ENCODE data around the gene SLC48A1. TPM values are rescaled to one million over a fixed set of nuclear protein-coding genes. Genes with fewer than 3 reads are reported as not detected.

The SLC48A1 gene
- total and polyA plus RNA-seq, 4 donors: 16.8 to 31.3 (median 20.7) TPM

- no peaks in the 10 kb centered on the region for H3K9me3 ChIP-seq (ENCODE audit: control insufficient read depth in 4 of 4, insufficient read depth in 3 of 4, low read length in 3 of 4)
- no peak overlapping the region for H3K9ac ChIP-seq (ENCODE audit: insufficient read depth in 1 of 2, low read length in 2 of 2)
- no peak overlapping the region for H3K27ac ChIP-seq (ENCODE audit: low read depth in 1 of 2, low read length in 1 of 2)
- no peak overlapping the region for H3K4me3 ChIP-seq
- ATAC-seq (ENCODE audit: insufficient read depth, low FRiP score) (no peak), DNase-seq (no peak)
- H3K27me3 ChIP-seq (ENCODE audit: control insufficient read depth in 3 of 3, insufficient read depth in 3 of 3, low read length in 2 of 3): no peaks in the 10 kb centered on the region
- WGBS, 2 donors: 95% methylated on average over 21 to 22 of the region's 22 CpGs
- TF ChIP-seq, protein P1, sequence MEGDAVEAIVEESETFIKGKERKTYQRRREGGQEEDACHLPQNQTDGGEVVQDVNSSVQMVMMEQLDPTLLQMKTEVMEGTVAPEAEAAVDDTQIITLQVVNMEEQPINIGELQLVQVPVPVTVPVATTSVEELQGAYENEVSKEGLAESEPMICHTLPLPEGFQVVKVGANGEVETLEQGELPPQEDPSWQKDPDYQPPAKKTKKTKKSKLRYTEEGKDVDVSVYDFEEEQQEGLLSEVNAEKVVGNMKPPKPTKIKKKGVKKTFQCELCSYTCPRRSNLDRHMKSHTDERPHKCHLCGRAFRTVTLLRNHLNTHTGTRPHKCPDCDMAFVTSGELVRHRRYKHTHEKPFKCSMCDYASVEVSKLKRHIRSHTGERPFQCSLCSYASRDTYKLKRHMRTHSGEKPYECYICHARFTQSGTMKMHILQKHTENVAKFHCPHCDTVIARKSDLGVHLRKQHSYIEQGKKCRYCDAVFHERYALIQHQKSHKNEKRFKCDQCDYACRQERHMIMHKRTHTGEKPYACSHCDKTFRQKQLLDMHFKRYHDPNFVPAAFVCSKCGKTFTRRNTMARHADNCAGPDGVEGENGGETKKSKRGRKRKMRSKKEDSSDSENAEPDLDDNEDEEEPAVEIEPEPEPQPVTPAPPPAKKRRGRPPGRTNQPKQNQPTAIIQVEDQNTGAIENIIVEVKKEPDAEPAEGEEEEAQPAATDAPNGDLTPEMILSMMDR (IDR thresholded peaks at IDR 0.05; ENCODE audit: control extremely low read depth, extremely low read depth): no peak
- H3K36me3 ChIP-seq (ENCODE audit: control insufficient read depth in 4 of 4, insufficient read depth in 4 of 4, low read length in 4 of 4): peaks cover 21 to 71% (median 28%) of the 10 kb centered on the region in 4 donors
- peaks cover 0 to 15% (median 0%) of the 10 kb centered on the region in 5 donors for H3K4me1 ChIP-seq (ENCODE audit: control insufficient read depth in 5 of 5, insufficient read depth in 5 of 5, low read length in 5 of 5)
Observed at GRCh38 chr12:47795814-47796411, 22.9 kb downstream of the SLC48A1 start.

DNA sequence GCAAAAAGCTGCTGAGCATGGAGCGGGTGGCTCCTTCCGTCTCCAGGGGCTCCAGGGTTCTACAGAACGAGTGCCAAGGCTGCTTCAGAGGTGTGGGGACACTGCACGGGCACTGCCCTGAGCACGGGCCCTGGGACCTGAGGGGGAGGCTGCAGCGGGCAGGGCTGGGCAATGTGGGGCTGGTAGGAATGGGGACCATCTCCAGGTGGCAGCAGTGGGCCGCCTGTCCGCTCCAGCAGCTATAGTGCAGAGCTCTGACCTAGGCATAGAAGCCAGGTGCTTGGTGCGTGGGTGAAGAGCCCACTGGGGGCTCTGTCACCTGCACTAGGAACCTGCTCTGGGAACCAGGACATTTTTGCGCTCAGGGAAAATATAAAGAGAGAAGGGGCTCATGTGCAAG is 24.4 kb downstream of the SLC48A1 start:
- TF ChIP-seq, protein P1 (IDR thresholded peaks at IDR 0.05; ENCODE audit: control extremely low read depth, extremely low read depth): no peak
- WGBS, 2 donors: 78 to 85% methylated on average over 10 of the region's 10 CpGs
- DNase-seq (peak in 1 of 3 donors; percentile 45), ATAC-seq (ENCODE audit: insufficient read depth, low FRiP score) (no peak)
- Histone ChIP-seq H3K4me1 (ENCODE audit: control insufficient read depth in 5 of 5, insufficient read depth in 5 of 5, low read length in 5 of 5) (peaks cover 0 to 26% (median 7%) of the 10 kb centered on the region in 5 donors), H3K4me3 (no peak overlapping the region), H3K9me3 (ENCODE audit: control insufficient read depth in 4 of 4, insufficient read depth in 3 of 4, low read length in 3 of 4) (no peaks in the 10 kb centered on the region), H3K27me3 (ENCODE audit: control insufficient read depth in 3 of 3, insufficient read depth in 3 of 3, low read length in 2 of 3) (no peaks in the 10 kb centered on the region), H3K27ac (ENCODE audit: low read depth in 1 of 2, low read length in 1 of 2) (no peak overlapping the region), H3K9ac (ENCODE audit: insufficient read depth in 1 of 2, low read length in 2 of 2) (no peak overlapping the region), H3K36me3 (ENCODE audit: control insufficient read depth in 4 of 4, insufficient read depth in 4 of 4, low read length in 4 of 4) (peaks cover 22 to 56% (median 25%) of the 10 kb centered on the region in 4 donors)

GRCh38 chr12:47798382-47798948 is 25.4 kb downstream of the SLC48A1 start:
- no peak overlapping the region for H3K9ac ChIP-seq (ENCODE audit: insufficient read depth in 1 of 2, low read length in 2 of 2)
- H3K27ac ChIP-seq (ENCODE audit: low read depth in 1 of 2, low read length in 1 of 2): peak overlapping the region in 1 of 2 donors; percentile 22
- TF ChIP-seq, protein P1 (IDR thresholded peaks at IDR 0.05; ENCODE audit: control extremely low read depth, extremely low read depth): no peak
- H3K36me3 ChIP-seq (ENCODE audit: control insufficient read depth in 4 of 4, insufficient read depth in 4 of 4, low read length in 4 of 4): peaks cover 19 to 53% (median 21%) of the 10 kb centered on the region in 4 donors
- 92 to 93% methylated on average over 16 to 17 of the region's 17 CpGs for WGBS, 2 donors
- no peak for DNase-seq
- no peaks in the 10 kb centered on the region for H3K9me3 ChIP-seq (ENCODE audit: control insufficient read depth in 4 of 4, insufficient read depth in 3 of 4, low read length in 3 of 4)
- no peak for ATAC-seq (ENCODE audit: insufficient read depth, low FRiP score)
- H3K4me1 ChIP-seq (ENCODE audit: control insufficient read depth in 5 of 5, insufficient read depth in 5 of 5, low read length in 5 of 5): peaks cover 0 to 36% (median 10%) of the 10 kb centered on the region in 5 donors
- H3K27me3 ChIP-seq (ENCODE audit: control insufficient read depth in 3 of 3, insufficient read depth in 3 of 3, low read length in 2 of 3): no peaks in the 10 kb centered on the region
- no peak overlapping the region for H3K4me3 ChIP-seq
